ENCODE measurements around the gene PGA3.
"Not testable (repeated sequence)": the region's sequence is repeated elsewhere in the genome, so short reads cannot be mapped to it uniquely, and the experiment has no call there.

- TF ChIP-seq POLR2A, CTCF (IDR thresholded peaks at IDR 0.05): not testable (repeated sequence)
These were observed 37.0 kb downstream of the PGA3 start for GRCh38 chr11:61240288-61240687.

All from testis (tissue), 2 donors.